Mesothelial cell of epicardium (in vitro differentiated cells): ENCODE results near the gene DLG5. TPM values are rescaled to one million over a fixed set of nuclear protein-coding genes. Genes with fewer than 3 reads are reported as not detected.
A peak's percentile ranks its signal among the peaks of the same experiment; 100 is the strongest.

ENCODE experiments used
- DNase-seq, 2 experiments: peaks; one replicate each; pipeline ENCODE4 v3.0.0; 2021; ENCODE audit warnings: low spot score in 2 of 2; ENCODE audit not compliant: unreplicated experiment in 2 of 2
- H3K27ac Mint-ChIP-seq: 2 replicates; pipeline ENCODE4 v1.8.0; 2021; ENCODE audit warnings: mixed read lengths
- H3K27me3 Mint-ChIP-seq: 2 replicates; pipeline ENCODE4 v1.8.0; 2021; ENCODE audit warnings: low read depth, mixed read lengths
- H3K36me3 Mint-ChIP-seq: 2 replicates; pipeline ENCODE4 v1.8.0; 2021; ENCODE audit warnings: mixed read lengths
- H3K4me1 Mint-ChIP-seq: 2 replicates; pipeline ENCODE4 v1.8.0; 2021; ENCODE audit warnings: mixed read lengths
- H3K4me3 Mint-ChIP-seq: 2 replicates; pipeline ENCODE4 v1.8.0; 2021; ENCODE audit warnings: mild to moderate bottlenecking, moderate library complexity, mixed read lengths
- H3K9me3 Mint-ChIP-seq: 2 replicates; pipeline ENCODE4 v1.8.0; 2021; ENCODE audit warnings: mixed read lengths
- total RNA-seq: library from RNA; stranded (reverse); gene quantifications from 3 replicates; pipeline ENCODE4 v1.2.1, GENCODE V29; 2021
- TF ChIP-seq, protein P1 (sequence below): fragments of 200-600 bp; sonication (generic); IDR thresholded peaks from one replicate; pipeline ENCODE4 v1.5.0; 2021; ENCODE audit warnings: antibody characterized with exemption; ENCODE audit not compliant: unreplicated experiment

DLG5 gene
- total RNA-seq, 1 donor from 2014 or later: 82.2 TPM

DNA sequence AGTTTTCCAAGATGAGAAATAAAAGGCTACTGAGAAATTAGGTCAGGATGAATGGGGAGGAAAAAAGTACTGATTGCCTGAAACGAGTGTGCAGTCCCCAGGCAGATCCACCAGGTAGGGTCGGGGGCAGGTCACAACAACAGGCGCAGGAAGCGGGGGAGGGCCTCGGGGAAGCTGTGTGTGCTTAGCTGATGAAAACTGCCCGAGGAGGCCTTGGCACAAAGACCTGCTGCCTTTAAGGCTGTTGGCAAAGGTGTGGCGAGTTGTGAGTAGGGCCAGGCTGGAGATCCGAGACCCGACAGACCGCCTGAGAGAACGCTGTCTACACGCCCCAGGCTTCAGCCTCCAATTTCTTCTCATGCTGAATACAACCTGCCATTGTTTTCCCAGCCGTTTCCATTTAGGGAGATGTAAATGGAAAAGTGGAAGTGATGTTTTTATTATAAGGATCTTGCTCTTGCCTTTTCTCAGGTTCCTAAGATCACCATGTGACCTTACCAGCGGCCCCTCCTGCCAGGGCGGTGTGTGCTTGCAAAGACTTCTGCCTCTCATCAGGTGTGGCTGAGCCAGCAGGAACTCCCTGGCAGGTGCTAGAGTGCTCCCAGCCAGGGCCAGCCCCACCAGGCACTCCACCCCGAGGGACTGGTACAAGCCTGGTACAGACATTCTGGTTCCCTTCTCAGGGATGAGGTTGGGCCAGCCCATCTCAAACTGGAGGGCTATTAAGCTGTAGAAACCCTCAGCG lies 60.8 kb downstream of the DLG5 start:
- peaks cover 55% of the 10 kb centered on the region for H3K4me1 Mint-ChIP-seq
- no peak overlapping the region for H3K4me3 Mint-ChIP-seq
- no peaks in the 10 kb centered on the region for H3K9me3 Mint-ChIP-seq
- peaks cover 10% of the 10 kb centered on the region for H3K36me3 Mint-ChIP-seq
- H3K27ac Mint-ChIP-seq: peak overlapping the region; percentile 89
- H3K27me3 Mint-ChIP-seq: no peaks in the 10 kb centered on the region
- no peak for DNase-seq
- TF ChIP-seq, protein P1, sequence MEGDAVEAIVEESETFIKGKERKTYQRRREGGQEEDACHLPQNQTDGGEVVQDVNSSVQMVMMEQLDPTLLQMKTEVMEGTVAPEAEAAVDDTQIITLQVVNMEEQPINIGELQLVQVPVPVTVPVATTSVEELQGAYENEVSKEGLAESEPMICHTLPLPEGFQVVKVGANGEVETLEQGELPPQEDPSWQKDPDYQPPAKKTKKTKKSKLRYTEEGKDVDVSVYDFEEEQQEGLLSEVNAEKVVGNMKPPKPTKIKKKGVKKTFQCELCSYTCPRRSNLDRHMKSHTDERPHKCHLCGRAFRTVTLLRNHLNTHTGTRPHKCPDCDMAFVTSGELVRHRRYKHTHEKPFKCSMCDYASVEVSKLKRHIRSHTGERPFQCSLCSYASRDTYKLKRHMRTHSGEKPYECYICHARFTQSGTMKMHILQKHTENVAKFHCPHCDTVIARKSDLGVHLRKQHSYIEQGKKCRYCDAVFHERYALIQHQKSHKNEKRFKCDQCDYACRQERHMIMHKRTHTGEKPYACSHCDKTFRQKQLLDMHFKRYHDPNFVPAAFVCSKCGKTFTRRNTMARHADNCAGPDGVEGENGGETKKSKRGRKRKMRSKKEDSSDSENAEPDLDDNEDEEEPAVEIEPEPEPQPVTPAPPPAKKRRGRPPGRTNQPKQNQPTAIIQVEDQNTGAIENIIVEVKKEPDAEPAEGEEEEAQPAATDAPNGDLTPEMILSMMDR: no peak

DNA sequence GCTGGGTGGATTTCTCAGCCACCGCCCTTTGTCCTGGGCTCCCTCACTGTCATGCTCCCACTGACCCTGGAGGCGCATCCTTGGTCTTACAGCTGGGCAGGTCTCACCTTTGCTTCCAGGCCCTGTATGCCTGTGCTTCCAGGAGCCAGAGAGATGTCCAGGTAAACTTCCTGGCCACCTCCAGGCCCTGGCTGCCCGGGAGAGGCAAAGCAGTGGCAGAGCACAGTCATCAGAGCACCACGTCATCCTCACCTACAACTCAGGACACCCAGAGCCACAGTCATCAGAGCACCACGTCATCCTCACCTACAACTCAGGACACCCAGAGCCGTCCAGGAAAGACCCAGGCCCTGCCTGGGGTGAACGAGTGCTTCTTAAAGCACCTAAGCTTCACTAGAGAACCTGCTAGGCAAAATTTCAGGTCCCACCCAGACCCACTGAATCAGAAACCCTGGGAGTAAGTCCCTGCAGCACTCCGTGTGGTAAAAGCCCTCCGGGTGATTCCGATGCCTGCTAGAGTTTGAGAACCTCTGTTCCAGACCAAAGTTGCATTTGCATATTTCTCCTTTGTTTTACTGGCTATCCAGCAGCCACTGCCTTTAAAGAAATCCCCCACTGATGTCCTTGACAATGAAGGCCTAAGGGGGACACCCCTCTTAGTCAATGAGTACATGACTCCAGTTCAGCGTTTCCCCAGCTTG lies 62.3 kb downstream of the DLG5 start:
- TF ChIP-seq, protein P1: no peak
- H3K27me3 Mint-ChIP-seq: no peaks in the 10 kb centered on the region
- H3K4me3 Mint-ChIP-seq: no peak overlapping the region
- H3K4me1 Mint-ChIP-seq: peaks cover 48% of the 10 kb centered on the region
- H3K36me3 Mint-ChIP-seq: peaks cover 10% of the 10 kb centered on the region
- peak overlapping the region; percentile 87 for H3K27ac Mint-ChIP-seq
- no peak for DNase-seq
- no peaks in the 10 kb centered on the region for H3K9me3 Mint-ChIP-seq

GRCh38 chr10:77863446-77863845 lies 63.1 kb downstream of the DLG5 start:
- H3K27me3 Mint-ChIP-seq: no peaks in the 10 kb centered on the region
- no peak overlapping the region for H3K4me3 Mint-ChIP-seq
- H3K9me3 Mint-ChIP-seq: no peaks in the 10 kb centered on the region
- peaks cover 46% of the 10 kb centered on the region for H3K4me1 Mint-ChIP-seq
- TF ChIP-seq, protein P1: no peak
- H3K36me3 Mint-ChIP-seq: peaks cover 10% of the 10 kb centered on the region
- peak overlapping the region; percentile 52 for H3K27ac Mint-ChIP-seq
- DNase-seq: no peak

DNA sequence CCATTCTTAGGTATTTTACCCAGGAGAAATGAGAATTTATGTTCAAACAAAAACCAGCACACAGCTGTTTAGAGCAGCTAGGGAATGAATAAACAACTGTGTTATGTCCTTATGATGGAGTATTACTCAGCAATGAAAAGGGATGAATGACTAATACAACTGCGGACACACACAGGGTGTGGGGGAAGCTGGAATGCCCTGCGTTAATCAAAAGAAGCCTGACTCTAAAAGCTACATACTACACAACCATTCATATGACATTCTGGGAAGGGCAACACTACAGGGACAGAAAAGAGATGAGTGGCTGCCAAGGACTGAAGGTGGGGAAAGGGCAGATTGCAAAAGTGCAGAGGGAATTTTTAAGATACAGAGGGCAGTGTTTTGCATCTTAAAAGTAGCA lies 64.0 kb downstream of the DLG5 start:
- no peaks in the 10 kb centered on the region for H3K27me3 Mint-ChIP-seq
- no peak overlapping the region for H3K4me3 Mint-ChIP-seq
- peaks cover 9% of the 10 kb centered on the region for H3K36me3 Mint-ChIP-seq
- H3K27ac Mint-ChIP-seq: no peak overlapping the region
- H3K4me1 Mint-ChIP-seq: peaks cover 37% of the 10 kb centered on the region
- H3K9me3 Mint-ChIP-seq: no peaks in the 10 kb centered on the region
- TF ChIP-seq, protein P1: no peak
- no peak for DNase-seq

DNA sequence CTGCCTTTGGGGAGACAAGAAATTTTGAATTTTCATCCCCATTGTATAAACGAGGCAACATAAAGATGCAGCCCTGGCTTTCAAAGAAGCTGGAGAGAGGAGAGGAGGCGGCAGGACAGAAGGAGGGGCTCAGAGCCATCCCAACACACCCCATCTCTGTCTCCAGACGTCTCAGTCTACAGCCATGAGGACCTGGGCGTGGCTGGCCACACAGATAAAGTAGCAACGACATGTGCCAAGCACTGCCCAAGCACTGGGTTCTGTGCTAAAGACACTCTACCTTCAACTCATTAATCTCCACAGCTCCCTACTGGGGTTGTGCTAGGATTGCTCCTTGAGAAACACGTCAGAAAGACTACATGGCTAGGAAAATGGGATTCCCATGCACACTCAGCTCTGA lies 65.2 kb downstream of the DLG5 start:
- Mint-ChIP-seq H3K9me3 (no peaks in the 10 kb centered on the region), H3K4me3 (no peak overlapping the region), H3K36me3 (peaks cover 9% of the 10 kb centered on the region), H3K4me1 (peaks cover 29% of the 10 kb centered on the region), H3K27me3 (no peaks in the 10 kb centered on the region), H3K27ac (peak overlapping the region; percentile 48)
- TF ChIP-seq, protein P1: no peak
- DNase-seq: no peak
